GM18868 (cell line): ENCODE data around the gene EXOSC7.
"Not testable (repeated sequence)": the region's sequence is repeated elsewhere in the genome, so short reads cannot be mapped to it uniquely, and the experiment has no call there.

Experiments used
- ATAC-seq: cut with Tn5 transposase; IDR thresholded peaks from one replicate; pipeline ENCODE4 v1.9.1; 2021; ENCODE audit warnings: mild to moderate bottlenecking, moderate library complexity; ENCODE audit not compliant: unreplicated experiment

EXOSC7 gene

DNA sequence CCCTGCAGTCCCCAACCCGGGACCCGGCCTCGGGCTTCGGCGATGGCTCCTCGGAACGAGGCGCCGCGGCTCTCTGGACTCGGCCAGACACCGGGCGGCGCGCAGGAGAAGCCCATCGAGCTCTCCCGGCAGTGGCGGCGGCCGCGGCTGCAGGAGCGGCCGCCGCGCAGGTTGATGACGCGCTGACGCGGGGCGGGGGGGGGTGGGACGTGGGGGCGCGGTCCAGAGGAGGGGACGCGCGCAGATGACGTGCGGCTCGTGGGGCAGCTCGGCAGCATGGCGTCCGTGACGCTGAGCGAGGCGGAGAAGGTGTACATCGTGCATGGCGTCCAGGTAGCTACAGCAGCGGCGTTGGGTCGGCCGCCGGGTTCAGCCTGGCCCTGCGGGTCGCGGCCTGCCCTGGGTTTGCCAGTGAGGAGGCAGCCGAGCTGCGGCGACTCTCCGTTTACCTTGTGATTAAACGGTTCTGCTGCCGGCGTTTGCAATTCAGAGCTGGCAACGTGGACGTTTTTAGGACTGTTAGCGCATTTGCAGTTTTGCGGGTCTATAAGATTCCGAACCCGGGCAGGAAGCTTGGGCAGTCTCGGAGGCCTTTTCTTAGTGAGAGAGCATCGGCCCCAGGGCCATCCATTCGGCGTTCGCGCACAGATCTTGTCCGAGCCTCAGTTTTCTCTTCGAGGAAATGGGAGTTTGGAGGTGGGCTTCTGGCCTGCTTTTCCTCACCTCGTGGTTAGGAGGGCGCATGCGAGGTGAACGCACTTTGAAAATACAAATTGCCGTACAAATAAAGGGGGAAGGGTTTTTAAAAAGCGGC is at the start of gene EXOSC7, which contains the start of gene ZDHHC3:
TSS of gene EXOSC7 (plus strand) at position 243 of the 814 bp plus-strand sequence. CDS start at position 277, 34 bp downstream.
TSS of gene ZDHHC3 (minus strand) at position 173 of the 814 bp plus-strand sequence. CDS start 16,738 bp downstream, outside the sequence.
- ATAC-seq = peak; percentile 86

DNA sequence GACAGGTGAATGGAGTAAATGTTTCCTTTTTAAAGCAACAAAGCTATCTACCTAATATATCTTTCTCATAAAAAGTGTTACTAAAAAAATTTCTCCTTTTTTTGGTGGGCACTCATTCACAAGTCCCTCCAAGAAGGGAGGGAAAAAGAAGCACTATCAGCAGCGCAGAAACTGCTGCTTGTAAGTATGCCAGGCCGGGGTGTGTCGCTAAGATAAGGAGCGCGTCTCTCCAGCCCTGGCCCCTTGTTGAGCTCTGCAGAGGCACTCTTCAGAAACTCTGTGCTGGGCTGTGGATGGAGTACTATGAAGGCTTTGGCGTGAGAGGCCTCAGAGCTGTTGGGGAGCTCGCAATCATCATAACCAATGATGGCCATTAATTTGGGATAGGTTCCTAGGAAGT is 49.1 kb upstream of the EXOSC7 start:
- no peak for ATAC-seq

DNA sequence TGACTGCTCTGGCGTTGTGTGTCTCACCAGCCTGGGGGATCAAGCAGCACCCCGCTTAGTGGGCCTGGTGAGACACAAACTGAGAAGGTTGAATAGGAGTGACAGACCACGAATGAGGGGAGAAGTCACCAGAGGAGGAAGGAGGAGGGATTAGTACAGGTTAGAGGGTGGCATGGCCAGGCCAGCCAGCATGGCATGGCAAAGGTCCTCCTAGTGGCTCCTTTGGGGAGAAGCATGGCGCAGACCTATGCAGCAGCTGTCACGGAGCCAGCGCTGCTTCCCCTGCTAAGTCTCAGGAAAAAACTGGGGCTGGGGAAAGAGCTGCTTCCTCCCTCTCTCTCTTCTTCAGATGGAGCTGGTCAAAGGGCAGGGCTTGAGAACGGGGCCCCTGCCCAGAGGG is 48.7 kb upstream of the EXOSC7 start:
- ATAC-seq = no peak

DNA sequence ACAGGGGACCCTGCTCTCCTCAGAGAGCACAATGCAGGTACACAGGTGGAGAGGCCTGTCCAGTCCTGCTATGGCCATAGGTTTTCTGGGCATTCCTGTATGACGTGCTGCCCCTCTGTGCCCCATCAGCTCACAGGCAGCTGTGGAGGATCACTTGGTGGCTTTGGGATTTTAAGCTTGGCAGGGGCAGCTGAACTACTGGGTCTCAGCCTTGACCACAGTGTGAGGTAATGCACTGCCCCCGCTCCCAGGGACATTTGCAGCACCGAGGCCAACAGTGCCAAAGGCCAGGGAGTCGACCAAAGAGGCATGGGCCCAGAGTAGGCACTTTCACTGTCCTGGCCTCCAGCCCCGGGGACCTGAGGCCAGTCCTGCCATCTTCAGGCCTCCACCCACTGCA is 46.3 kb upstream of the EXOSC7 start:
- no peak for ATAC-seq

DNA sequence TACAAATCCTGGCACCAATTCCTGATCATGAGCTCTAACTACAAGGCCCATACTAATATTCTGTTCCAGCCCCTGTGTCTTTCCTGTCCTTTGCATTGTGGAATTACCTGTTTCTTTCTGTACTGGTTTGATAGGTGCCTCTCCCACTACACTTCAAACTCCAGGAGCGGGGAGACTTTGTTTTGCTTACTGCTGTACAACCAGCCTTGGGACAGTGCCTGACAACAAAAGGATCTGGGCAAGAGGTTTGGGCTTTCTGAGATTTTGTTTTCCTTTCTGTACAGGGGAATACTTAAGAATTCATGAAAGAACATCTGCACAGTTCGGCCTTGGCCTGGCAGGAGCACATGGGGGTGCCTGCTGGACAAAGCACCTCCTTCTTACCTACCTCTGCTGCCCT is 45.1 kb upstream of the EXOSC7 start:
- ATAC-seq = no peak

DNA sequence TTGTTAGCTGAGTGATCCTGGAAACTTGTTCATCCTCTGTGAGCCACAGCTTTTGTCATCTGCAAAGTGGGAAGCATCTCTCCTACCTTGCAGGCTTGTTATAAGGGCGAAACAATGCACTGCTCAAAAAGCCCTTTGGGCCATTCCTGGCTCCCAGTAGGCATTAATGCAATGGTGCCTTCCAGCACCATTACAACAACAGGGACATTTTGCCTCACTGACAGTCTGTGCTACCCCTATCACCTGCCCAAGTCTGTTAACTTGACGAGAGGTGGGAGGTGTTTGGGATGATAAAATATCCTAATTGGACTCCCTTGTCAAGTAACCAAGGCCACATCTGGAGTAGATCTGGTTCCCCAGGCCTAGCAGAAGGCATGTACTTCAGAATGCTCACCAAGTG is 44.3 kb upstream of the EXOSC7 start:
- ATAC-seq = no peak

DNA sequence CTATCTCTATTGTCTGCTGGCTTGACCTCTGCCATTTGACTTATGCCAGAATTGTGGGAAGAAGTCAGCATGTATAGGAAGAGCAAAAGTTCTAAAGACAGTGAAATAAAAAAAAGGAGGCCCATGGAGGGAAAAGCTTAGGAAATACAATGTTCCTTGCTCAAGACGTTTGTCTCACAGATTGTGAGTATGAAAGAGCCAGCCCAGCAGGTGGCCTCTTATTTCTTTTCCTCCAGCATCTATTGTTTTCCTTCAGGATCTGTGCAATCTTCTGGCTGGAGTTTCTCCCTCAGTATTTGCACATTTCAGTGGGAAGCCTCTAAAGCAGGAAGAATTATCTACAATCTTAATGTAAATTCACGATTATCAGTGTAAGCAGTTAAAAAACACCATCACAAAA is 43.8 kb upstream of the EXOSC7 start:
- no peak for ATAC-seq

DNA sequence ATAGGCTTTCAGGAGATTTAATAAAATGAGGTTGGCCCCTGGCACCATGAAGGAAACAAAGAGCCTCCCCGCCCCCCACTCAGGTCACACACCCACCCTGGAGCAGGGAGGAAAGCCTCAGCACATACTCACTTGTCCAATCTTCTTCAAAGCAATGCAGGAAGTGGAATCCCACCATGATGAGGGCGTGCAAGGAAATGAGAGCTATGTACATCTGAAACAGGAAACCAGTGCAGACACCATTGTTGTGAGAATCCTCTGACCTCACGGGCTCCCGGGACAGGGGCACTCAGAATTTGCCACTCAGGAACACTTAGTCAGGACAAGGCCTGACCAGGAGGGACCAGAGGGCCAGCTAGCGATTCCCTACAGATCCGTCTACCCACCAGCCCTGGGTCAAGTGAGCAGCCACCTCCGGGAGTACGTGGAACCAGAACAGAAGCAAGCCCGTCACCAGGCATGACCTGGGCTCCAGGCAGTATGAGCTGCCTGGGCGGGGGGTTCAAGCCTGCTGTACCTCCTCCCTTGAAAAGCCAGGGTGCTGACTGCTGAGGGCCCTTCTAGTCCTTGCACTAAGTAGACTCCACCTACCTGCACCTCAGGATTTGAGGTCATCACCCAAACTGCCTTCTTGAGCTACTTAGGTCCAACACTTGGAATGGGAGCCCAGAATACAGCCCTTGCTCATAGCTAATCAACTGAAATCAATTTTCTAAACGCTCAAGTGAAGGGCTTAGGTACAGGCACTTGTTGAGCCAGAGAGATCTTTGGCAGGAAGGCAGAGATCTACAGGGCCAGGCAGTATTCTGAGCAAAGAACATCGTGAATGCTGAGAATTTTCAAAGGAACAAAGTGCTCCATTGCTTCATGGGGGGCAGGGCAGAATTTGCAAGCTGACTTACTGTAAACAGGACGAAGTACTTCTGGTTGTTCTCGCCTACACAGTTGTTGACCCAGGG is 42.8 kb upstream of the EXOSC7 start:
- ATAC-seq = no peak

DNA sequence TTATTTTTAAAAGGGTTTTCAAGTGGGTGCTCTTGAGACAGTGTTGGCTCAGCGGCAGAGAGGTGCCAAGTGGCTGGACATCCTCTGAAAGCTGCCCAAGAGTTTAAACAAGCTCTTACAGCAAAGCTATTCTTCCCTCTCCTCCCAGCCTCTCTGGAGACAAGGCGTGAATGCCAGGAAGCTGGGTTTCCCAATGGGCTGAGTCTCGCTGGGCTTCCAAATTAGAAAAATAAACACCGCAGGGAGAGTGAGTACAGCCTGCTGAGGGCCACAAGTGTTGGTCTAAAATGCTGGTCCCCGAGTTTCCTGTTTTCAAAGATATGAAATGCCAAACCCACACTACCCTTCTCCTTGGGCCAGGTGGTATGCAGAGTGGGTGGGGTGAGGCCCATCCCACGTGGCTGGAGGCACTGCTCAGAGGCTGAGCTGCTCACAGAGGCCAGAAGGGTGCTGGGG is 36.4 kb upstream of the EXOSC7 start:
- ATAC-seq = no peak

DNA sequence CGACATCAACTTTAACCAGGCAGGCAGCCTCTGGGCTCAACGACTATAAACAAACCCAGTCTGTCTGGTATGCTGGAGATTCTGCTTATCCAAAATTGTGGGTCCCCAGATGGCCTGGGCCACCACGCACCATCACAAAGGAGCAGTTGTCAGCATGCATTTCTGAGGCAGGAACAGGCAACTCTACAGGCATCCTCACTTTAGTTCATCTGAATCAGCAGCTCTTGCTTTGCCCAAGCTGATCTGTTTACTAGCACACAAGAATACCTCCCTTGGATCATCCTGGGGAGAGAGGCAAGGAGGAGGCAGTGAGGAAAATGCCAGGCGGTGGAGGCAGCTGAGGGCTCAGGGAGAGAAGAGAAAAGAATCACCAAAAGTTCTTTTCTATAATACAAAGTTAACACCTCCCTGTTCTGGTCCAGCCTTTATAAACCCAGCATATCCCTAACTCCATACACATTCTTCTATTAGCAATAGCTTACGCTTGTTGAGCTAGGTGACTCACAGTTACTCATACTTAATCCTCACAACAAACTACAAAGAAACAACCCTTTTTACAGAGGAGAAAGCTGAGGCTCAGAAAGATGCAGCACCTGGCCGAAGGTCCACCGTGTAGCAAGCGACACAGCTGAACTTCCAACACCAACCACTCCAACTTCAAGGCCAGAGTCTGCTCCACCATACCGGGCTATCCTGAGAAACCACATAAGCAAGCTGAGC is 33.7 kb upstream of the EXOSC7 start:
- no peak for ATAC-seq

DNA sequence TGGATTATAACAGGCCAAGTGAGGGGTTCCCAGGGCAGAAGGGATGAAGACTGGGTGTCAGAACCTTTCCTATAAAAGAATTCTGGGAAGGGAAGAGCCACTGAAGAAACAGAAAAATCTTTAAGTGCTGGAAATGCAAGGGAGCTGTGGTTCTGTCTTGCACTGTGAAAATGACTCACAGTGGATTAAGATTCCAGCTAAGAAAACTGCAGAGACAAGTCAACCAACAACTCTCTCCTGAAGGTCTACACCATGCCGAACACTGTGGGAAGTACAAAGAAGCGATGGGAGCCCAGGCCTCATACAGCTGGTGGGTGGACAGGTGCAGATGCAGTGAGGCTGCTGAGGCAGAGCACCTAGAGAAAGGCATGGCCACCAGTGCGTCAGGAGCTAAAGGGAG is 27.8 kb upstream of the EXOSC7 start:
- ATAC-seq = no peak

DNA sequence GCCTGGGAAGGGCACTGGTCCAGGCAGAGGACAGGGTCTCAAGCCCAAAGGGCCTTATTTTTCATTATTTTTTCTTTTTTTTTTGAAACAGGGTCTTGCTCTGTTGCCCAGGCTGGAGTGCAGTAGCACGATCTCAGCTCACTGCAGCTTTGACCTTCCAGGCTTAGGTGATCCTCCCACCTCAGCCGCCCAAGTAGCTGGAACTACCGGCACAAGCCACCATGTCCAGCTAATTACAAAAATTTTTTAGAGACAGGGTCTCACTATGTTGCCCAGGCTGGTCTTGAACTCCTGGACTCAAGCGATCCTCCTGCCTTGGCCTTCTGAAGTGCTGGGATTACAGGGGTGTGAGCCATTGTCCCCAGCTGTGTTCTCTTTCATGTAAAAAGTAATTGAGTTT is 26.3 kb upstream of the EXOSC7 start:
- ATAC-seq = not testable (repeated sequence)

DNA sequence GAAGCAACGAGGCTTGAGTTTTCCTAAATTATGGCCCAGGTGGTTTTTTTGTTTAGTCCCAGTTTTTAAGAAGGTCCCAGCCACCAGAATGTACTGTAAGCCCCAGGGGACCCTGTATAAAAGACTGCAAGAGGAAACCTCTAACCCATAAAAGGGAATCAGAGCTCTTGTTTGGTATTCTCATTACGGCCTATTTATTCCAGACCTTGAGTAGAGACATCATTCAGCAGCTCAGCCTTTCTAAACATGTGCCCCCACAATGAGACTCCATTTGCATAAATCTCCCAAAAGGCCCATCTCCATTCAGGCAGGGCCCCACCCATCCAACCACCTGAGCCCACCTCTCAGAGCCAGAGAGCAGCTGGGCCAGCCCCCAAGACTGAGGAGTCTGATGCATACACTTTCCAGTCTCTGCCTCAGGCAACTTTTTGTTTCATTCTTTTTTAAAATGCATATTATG is 25.7 kb upstream of the EXOSC7 start:
- ATAC-seq = no peak

DNA sequence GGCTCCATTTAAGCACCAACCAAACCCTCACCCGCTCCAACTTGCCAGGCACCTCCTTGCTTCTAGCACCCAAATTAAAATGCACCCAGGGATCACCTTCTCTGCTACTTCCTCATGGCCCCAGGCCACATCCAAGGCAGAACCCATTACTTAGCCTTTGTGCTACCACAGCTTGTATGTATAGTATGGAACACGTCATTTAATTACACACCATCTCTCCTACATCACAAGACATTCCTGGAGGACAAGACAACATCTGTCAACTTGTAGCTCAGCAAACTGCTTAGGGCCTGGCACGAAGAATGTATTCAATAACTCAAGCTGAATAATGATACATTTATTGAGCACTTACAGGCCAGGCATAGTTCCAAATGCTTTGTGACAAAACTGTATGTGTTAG is 23.4 kb upstream of the EXOSC7 start:
- no peak for ATAC-seq

DNA sequence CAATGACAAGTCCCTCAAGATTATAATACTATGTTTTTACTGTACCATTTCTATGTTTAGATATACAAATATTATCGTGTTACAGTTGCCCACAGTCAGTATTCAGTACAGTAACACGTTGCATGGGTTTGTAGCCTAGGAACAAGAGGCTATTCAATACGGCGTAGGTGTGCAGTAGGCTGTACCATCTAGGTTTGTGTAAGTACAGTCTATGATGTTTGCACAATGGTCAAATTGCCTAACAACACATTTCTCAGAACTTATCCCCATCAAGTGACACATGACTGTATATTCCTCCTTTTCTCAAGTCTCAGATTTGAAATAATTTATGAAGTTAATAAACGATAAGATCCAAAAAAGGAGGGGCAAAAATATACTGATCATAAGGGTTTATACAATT is 21.7 kb upstream of the EXOSC7 start:
- ATAC-seq = no peak

DNA sequence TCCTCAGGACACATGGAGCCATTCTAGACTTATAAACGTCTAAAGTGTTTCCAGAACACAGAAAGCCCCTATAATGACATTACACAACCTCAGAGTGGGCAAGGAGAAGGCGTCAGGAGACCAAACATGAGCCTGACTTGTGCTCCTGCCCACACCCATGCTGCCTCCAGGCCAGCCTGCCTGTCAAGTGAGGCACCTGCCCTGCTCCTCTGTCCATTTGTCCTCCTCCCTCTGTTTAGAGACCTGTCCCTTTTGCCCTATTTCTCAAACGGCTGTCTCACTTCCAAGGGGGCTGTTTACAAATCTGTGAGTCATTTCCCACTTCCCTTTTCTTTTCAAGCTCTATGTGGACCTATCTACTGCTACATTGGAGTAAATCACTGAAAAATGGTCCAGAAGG is 21.1 kb upstream of the EXOSC7 start:
- peak; percentile 85 for ATAC-seq

DNA sequence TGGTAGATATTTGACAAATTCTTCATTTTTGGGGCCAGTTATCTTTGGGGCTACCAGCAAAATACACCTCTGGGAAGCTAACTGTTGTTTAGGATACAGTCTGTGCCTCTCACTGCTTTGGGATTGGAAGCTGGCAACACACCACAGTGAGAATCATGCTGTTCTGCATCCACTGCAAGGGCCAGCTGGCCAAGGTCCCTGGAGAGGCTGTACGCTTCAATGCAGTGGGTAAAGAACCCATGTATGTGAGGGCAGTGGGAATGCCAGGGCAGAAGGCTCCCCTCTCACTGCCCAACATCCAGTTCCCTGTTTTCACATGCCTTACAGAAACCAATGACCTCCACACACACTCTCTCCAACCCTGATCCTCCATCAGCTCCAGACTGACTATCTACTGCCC is 20.1 kb upstream of the EXOSC7 start:
- ATAC-seq = no peak

DNA sequence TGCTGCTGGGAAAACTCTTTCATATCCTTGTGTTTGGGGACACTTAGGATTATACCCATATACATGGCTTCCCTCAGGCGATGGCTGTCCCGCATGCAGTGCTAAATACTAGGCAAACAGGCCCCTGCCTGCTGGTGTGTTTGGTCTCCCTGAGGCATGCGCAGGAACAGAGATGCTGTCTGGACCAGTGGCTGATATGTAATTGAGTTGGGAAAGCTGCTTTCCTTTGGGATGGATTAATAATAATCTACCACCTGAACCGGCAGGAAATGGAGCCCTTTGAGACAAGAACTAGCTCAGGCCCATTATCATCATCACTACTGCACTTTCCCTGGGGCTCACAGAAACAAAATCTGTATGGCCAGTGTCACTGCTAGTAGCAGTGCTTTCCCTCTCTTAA is 18.1 kb upstream of the EXOSC7 start:
- no peak for ATAC-seq

DNA sequence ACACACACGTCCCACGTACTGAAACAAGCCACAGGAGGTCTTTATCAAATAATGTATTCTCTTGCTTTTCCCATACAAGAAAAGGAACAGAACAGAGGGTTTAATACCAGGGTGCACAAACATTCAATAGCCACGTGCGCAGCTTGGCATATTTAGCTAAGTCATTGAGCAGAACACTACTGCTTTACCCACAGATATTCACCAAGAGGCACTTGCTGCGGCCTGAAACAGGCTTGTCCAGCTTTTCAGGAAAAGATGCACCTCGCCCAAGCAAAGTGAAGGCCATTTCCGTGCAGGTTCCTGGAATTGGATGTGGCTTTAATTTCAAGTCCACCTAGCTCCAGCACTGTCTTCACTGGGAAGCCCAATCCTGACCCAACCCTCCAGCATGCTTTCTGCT is 17.7 kb upstream of the EXOSC7 start:
- no peak for ATAC-seq

DNA sequence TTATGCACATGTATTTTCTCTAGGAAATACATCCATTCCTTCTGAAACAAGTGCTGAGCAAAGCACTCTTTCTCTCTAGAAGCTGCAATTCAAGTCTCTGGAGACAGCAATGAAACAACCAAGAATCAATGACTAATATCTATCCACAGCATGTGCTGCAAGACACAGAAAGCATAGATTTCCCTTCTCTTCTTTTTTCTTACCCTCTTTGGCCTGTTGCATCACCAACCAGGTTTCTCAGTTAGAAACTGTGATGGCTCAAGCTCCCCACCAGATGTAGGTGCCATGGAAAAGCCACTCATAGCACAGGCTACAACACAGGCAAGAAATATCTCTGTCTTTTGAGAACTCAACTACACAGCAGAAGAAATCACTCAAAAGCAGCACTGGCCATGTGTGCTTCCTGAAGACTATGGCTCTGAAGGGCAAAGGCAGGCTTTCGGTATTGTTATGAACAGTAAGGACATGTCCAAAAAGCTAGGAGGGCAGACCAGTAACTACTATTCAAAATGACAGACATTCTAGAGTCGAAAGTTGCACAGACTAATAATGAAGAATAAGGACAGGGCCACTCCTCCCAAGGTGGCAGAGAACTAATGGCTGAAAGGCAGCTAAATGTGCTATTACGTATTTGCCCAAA is 15.5 kb upstream of the EXOSC7 start:
- ATAC-seq = peak; percentile 49
